ENCODE measurements around the gene MICOS13.

MICOS13 gene

DNA sequence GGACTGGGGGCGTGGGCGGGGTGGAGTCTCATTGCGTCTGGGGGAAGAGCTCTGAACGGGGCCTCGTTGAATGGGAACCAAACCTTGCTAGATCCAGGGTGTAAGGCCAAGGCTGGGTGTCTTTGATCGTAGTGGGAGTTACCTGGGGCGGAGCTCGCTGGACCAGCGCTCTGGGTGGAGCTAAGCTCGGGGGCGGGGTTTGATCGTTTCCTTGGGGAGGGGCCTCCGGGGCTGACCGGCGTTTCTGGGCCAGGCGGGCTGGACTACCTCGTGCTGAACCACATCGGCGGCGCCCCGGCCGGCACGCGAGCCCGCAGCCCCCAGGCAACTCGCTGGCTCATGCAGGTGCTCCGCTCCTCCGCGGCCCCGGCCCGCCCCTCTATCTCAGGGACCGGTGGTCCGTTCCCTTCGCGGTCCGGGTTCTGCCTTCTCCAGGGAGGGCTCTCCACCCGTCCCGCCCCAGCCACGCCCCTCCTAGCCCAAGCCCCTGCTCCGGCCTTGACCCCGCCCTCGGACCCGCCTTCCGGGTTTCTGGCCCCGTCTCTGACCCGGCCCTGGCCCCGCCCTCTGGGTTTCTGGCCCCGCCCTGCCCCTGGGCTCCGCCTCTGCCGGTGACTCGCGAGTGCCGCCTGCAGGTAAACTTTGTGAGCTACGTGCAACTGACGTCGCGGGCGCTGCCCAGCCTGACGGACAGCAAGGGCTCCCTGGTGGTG is 6.5 kb upstream of the MICOS13 start:
- FAIRE-seq: peak; percentile 91

DNA sequence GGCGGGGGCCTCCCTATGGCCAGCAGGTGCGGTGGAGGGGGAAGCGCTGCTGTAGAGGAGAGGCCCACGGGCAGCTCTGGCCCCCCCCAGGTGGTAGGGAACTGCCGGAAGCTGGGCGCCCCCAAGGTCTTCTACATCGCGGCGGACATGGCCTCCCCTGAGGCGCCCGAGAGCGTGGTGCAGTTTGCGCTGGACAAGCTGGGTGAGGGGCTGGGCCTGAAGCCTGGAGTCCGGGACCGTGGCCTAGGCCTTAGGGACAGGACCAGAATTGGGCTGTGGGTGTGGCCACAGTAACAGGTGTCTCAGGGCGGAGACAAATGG is 6.0 kb upstream of the MICOS13 start:
- no peak for FAIRE-seq

- FAIRE-seq: no peak
These were observed 4.5 kb upstream of the MICOS13 start for GRCh38 chr19:5684694-5685430.

DNA sequence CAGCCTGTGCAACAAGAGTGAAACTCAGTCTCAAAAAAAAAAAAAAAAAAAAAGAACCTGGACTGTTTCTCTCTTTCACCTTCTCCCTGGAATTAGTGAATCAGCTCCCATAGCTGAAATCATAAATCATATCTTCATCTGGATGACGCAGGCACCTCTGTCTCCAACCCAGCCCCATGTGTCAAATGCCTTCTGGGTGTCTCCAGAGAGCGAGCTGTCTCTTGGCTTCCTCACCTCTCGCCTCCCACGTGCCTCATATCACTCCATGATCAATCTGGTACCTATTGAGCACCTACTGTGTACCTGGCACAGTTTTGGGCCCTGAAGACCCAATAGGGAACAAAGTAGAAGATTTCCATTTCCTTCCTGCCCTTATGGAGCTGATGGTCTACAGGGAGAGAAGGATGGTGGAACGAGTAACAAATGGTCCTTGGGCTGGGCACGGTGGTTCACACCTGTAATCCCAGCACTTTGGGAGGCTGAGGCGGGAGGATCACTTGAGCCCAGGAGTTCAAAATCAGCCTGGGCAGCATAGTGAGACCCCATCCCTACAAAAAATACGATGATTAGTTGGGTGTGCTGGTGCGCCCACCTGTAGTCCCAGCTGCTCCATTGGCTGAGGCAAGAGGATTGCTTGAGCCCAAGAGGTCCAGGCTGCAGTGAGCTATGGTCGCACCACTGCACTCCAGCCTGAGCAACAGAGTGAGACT is 3.0 kb upstream of the MICOS13 start:
- FAIRE-seq: no peak

DNA sequence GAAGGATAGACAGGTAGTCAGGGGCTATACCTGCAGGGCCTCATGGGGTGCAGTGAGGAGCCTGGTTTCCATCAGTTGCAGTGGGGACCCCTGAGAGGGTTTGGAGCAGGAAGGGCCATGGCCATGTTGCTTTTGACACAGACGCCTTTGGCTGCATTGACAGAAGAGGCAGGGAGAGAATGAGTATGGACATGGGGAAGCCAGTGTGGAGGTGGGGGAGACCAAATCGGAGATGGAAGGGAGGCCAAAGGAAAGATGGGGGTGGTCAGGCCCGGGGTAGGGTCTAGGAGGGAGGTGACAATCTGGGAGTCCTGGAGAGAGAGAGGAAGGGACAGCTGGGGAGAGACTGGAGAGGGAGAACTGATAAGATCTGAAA is 1.8 kb upstream of the MICOS13 start:
- no peak for FAIRE-seq

GRCh38 chr19:5681391-5682106 is 1.2 kb upstream of the MICOS13 start:
- FAIRE-seq: no peak

DNA sequence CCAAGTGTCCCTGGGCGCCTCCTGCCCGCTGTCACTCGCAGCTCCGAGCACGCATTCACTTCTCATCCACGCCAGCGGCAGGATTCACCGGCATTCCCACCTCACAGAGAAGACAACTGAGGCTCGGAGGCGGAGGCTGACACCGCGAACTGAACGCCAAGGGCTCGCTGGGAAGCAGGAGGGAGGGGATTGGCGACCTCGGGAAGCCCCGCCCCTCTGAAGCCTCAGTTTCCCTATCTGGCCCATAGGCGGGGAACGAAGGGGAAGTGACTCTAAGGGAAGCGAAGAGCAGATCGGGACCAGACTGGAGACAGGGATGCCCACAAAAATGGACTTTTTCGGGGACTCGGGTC is 256 bp downstream of the MICOS13 start:
- FAIRE-seq: no peak

GRCh38 chr19:5679289-5680083 is 830 bp downstream of the MICOS13 start:
- no peak for FAIRE-seq

- FAIRE-seq: no peak
These were observed 2.1 kb downstream of the MICOS13 start for GRCh38 chr19:5678071-5678718.

DNA sequence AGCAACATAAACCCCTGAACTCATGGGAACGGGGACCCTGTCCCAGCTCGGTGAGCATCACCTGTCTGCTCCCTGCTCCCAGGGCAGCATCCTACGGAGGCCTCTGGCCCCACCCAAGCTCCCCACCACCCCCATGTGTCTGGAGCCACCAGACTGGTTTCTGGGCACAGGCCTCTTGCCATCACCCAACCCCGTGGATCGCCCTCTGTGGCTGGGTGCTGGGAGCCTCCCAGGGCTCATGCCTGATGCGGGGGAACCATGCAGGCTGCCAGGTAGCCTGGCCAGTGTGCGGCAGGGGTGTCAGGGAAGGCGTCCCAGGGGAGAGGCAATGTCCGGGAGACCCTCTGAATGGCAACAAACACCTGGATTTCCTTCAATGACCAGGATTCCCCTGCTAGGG is 2.7 kb downstream of the MICOS13 start:
- no peak for FAIRE-seq

DNA sequence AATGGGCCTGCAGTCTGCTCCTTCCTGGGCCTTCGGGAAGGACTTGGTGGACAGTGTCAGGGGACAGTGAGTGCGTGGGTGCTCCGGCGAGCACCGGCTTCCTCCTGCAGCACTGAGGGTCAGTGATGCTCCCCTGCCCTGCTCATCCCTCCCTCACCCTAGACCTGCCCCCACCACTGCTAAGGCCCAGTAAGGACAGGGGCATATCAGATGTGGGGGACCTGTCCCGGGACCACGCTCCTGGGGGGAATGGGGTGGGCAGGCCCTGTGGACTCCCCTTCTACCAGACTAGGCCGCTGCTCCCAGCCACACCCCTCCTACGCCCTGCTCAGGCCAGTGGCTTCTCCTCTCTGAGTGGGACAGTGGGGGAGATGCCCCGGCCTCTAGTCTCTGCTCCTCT is 3.2 kb downstream of the MICOS13 start:
- no peak for FAIRE-seq

DNA sequence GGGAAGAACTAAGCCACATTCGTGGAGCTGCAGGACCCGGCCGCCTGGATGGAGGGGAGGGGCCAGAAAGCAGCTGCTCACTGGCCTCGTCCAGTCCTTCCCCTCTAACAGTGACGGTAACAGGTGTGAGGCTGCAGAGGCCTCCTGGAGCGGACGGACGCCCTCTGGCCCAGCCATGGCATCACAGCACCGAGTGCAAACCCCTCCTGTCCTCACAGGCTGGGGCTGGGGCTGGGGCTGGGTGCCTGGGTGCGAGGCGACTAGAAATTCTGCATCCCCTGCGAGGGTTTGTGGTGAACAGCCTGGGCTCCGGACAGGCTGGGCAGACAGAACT is 3.6 kb downstream of the MICOS13 start:
- no peak for FAIRE-seq

- FAIRE-seq: no peak
These were observed 4.1 kb downstream of the MICOS13 start for GRCh38 chr19:5676105-5676771.

DNA sequence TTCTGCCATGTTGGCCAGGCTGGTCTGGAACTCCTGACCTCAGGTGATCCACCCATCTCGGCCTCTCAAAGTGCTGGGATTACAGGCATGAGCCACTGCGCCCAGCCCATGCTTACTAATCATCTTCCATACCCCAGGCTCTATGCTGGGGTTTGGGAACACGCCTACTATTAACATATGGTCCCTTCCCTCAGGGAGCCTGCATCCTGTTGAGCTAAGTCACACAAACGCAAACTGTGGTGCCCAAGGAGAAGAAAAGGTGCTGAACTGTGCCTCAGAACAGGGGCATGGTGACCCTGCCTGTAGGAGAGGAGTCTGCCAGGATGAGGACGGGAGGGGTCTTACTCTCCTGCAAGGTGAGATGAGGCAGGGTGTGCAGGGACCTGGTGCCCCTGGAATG is 5.6 kb downstream of the MICOS13 start:
- FAIRE-seq: no peak

DNA sequence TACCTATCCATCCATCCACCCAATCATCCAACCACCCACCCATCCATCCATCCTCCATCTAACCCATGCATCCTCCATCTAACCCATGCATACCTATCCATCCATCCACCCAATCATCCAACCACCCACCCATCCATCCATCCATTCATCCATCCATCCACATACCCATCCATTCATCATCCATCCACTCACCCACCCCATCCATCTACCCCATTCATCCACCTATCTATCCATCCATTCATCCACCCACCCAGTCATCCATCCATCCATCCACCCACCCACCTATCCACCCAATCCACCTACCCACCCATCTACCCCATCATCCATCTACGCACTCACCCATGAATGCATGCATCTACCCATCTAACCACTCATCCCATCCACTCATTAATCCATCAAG is 6.6 kb downstream of the MICOS13 start:
- no peak for FAIRE-seq

DNA sequence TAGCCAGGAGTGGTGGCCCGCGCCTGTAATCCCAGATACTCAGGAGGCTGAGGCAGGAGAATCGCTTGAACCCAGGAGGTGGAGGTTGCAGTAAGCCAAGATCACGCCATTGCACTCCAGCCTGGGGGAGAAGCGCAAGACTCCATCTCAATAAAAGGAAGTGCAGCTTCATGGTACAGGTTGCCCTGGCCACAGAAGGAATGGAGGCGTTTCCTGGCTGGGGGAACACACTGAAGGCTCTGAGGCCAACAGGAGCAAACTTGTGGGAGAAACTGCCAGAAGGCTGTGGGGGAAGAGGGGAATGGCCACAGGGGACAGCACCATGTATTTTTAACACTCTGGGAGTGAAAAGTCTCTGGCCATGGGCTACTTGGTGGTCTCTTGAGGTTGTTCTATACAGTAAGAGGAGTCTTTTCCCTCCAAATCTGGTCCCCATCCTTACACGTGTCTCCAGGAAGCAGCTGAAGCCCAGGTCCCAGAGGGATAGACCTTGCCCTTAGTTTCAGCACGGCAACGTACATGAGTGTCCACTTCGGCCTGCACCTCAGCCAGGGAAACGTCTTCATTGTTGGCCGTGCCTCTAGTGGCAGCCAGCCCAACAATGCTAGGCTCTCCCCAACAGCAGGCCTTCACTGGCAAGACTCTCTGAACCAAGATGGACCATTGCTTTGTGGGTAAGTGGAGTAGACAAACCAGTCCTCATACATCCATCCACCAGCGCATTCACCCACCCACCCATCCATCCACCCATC is 7.4 kb downstream of the MICOS13 start:
- no peak for FAIRE-seq

DNA sequence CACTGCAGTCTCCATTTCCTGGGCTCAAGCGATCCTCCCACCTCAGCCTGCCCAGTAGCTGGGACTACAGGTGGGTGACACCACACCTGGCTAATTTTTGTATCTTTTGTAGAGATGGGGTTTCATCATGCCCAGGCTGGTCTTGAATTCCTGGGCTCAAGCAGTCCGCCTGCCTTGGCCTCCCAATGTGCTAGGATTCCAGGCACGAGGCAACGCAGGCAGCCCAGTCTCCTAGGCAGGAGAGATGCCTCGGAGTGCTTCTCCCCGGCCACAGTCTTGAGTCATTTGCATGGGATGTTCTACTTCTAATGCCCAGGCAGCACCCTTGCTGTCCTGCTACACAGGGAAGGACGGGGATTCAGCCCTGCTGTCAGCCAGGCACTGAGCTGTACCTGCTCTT is 8.7 kb downstream of the MICOS13 start:
- no peak for FAIRE-seq

DNA sequence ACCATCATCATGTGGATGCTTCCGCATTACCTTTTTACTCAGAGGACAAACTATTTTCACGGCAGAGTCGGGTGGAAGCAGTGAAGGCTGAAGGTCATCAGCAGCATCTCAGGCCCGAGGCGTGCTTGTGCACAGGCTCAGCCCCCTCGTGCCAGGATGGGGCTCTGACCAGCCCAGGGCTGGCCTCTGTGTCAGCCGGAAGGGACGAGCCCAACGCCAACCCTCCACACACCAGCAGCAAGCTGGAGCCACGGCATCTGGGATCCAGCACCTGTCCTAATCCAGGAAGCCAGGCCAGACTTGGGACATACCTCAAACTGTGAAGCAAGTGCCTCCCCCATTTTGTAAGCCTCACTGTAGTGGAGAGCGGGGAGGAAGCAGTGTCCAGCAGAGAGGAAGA is 11.1 kb downstream of the MICOS13 start:
- FAIRE-seq: no peak

- no peak for FAIRE-seq
These were observed 12.5 kb downstream of the MICOS13 start for GRCh38 chr19:5667751-5668271.

DNA sequence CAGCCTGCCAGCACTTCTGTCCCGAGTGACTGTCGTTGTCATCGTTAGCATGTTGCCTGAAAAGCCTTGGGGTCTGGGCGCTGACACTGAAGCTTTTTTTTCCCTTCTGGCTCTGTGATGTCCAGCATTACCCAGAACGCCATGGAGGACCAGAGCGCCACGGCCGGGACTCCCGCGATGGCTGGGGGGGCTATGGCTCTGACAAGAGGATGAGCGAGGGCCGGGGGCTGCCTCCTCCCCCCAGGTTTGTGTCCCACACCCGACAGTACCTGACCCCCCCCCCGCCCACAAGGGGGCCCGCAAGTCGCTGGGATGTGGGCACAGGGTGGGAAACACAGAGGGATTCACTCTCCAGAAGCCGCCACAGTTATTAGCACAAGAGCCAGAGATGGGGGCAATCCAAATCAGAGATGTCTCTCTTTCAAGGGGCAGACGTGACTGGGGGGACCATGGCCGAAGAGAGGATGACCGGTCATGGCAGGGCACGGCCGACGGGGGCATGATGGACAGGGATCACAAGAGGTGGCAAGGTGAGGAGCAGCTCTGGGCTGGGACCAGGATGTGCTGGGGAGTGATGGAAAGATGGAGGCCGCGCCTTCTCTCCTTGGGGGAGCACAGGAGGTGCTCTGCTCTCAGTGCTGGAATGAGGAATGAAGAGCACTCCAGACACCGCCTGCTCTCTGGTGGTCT is 13.2 kb downstream of the MICOS13 start:
- FAIRE-seq: no peak
